Ammon's horn (tissue), 1 donor: Measurements from ENCODE around the gene MPHOSPH10.
A peak's percentile ranks its signal among the peaks of the same experiment; 100 is the strongest.
"Not testable (repeated sequence)": the region's sequence is repeated elsewhere in the genome, so short reads cannot be mapped to it uniquely, and the experiment has no call there.

ENCODE experiments used
- DNase-seq: peaks from one replicate; pipeline ENCODE4 v3.0.0-alpha.2; 2016; ENCODE audit warnings: low spot score

Gene MPHOSPH10

DNA sequence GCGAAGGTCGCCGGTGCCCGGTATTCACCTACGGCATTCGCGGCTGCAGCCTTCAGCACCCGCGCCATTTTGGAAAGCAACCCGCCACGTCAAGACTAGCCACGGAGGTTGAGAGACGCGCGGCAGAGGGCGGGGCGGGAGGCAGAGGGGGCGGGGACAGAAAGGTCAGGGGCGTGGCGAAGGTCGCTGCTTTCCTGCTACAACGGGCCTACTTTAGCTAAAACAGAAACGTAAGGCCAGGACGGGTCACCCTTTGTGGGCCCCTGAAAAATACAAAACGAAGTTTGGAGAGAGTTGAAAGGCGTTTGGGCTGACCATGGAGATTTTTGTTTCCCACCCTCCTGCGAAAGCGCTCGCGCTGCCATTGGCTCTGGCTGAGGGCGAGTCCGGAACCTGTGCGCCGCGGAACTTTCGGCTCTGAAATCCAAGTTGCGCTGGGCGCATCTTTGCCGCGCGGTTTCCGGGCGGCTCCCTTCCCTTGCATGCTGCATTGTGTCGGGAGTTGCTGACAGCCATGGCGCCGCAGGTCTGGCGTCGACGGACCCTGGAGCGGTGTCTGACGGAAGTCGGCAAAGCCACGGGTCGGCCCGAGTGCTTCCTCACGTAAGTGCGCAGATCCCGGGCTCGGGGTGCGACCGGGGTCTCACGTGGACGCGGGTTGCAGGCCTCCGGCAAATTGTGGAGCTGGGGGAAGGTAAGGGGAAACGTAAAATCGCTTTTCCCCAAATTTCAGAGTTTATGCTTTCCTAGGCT is at the start of gene MPHOSPH10, which contains the start of gene MCEE:
MPHOSPH10 (plus strand) TSS at position 483 of the 753 bp plus-strand sequence; CDS start at position 515, 32 bp downstream.
MCEE (minus strand) TSS at position 78 of the 753 bp plus-strand sequence; CDS start at position 68, 10 bp downstream.
- peak; percentile 94 for DNase-seq

DNA sequence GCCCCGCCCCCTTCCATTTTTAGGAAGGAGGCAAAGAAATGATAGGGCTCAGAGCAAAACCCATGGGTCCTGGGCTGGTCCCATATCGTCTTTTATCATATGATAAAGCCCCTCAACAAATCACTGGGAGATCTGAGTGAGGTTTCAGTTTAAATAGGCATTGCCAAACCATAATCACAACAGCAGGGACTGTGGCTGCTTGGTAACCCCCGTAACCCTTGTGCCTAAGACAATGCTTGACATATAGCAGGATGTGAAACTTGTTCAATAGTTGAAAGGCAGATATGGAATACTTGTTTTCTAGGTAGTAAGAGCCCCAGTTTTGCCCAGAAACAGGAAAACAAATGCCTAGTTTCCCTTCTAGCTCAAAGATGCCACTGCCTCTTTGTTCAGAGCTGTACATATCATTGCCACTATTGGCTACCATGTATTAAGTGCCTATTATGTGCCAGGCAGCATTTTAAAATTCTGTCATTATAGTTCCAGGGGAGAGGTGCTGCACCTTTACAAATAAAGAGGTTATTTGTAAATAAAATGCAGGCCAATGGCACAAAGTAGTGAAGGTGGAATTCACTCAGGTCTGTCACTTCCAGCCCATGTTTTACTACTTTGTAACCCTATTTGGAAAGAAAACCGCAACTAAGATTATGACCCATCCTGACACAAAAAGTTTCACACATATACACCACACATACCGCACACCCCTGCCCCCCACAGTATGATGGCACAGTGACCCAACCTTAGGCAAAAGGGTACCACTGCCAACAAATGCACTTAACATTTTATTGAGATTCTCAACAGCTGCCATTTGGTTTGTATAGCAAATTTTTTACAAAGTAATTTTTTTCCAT is 47.8 kb upstream of the MPHOSPH10 start:
- DNase-seq: no peak

DNA sequence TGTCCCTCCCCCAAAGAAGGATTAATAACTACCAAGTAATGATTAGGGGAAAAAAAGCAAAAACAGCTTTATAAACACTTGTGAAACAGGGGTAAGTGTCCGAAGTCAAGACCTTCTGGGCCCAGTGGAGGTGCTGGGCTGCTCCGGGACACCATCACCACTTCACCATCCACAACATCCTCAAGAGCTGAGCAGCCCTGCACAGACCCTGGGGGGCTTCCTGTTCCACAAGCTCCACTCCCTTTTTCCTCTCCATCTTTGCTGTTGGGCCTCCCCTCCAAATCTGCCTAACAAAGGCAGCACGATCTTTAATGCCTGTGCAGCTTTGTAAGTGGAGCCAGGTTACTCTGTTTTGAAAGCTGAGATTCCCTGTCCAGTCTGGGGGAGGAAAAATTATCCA is 47.1 kb upstream of the MPHOSPH10 start:
- not testable (repeated sequence) for DNase-seq

DNA sequence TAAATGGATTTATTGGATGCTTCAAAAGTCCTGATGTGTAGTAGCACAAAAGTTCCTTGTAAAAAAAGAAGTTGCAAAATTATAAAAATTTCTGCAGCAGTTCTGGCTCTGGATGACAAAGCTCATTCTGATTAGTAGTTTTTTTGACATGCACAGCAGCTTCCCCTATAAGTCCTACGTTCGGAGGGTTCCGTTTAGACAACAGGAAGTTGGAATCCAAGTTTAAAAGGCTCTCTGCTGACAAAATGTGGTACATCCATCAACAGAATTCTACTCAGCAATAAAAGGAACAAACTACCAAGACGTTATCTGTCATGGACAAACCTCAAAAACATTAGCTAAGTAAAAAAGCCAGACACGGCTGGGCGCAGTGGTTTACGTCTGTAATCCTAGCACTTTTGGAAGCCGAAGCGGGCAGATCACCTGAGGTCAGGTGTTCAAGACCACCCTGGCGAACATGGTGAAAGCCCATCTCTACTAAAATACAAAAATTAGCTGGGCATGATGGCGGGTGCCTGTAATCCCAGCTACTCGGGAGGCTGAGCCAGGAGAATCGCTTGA is 46.6 kb upstream of the MPHOSPH10 start:
- DNase-seq: not testable (repeated sequence)

DNA sequence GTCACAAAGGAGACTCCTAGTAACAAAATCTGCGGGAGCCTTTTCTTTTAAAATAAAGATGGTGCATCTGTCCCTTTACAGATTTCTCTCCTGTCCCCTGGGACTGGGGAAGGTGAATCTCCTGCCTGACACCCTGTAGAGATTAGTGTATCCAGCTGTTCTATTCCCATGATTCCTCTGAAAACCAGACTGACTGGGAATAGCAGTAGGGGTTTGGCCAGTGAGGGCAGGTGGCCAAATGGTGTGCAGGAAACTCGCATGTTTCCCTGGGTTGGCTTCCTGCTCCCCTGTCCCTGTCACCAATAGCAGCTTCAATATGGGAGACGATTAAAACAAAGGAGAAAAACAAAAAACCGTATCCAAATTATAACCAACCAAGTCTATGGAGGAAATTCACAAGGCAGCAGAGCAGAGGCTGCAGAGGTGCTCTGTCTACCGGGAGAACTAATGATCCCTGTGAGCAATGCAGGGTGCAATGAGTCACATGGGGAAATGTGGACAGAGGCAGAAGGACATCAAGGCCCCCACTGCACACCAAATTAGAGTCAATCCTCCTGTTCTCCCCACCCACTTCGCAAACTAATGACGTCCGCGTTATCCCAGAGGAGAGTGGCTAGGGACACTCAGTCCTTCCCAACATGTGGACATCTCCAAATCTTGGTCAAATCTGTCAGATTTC is 45.0 kb upstream of the MPHOSPH10 start:
- not testable (repeated sequence) for DNase-seq

- DNase-seq: not testable (repeated sequence)
Observed at GRCh38 chr2:71089475-71089874, 41.0 kb upstream of the MPHOSPH10 start.

- not testable (repeated sequence) for DNase-seq
Observed at GRCh38 chr2:71091808-71092207, 38.6 kb upstream of the MPHOSPH10 start.

GRCh38 chr2:71092491-71093260 is 37.8 kb upstream of the MPHOSPH10 start:
- not testable (repeated sequence) for DNase-seq

GRCh38 chr2:71100195-71100964 is 30.1 kb upstream of the MPHOSPH10 start:
- peak; percentile 45 for DNase-seq

DNA sequence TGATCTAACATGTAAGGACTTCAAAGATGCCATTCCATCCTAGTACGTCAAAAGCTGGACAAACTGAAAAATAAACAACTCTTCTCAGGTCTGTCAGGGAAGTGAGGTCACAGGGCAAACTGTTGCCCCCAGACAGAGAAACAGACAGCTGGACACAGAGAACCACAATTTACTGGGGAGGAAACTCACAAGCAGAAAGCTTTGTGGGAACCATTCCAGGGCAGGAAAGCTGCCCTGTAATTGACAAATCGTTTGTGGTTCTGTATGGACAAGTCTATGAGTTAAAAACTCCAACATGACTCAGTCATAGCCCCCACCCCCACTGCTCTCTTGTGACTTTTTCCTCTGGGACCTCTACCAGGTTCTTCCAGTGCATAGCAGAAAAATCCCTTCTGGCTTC is 28.8 kb upstream of the MPHOSPH10 start:
- no peak for DNase-seq

DNA sequence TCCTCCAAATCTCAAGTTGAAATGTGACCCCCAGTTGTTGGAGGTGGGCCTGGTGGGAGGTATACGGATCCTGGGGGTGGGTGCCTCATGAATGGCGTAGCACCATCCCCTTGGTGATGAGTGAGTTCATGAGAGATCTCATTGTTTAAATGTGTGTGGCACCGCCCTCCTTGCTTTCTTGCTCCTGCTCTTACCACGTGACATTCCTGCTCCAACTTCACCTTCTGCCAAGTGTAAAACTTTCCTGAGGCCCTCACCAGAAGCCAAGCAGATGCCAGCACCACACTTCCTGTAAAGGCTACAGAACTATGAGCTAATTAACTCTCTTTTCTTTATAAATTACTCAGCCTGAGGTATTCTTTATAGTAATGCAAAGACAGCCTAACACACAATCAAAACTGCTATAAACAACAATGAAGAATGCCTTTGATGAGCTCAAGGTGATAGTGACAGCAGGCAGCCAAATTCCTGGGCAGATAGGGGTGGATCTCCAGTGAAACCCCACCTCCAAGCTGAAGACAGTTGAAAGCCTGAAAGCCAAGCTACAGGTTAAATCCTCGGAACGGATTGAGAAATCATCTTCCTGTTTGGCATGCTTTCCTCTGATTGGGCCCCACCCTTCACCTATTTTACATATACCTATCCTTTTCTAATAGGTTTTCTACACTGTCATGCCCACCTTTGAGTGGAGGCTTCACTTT is 27.3 kb upstream of the MPHOSPH10 start:
- DNase-seq: no peak

DNA sequence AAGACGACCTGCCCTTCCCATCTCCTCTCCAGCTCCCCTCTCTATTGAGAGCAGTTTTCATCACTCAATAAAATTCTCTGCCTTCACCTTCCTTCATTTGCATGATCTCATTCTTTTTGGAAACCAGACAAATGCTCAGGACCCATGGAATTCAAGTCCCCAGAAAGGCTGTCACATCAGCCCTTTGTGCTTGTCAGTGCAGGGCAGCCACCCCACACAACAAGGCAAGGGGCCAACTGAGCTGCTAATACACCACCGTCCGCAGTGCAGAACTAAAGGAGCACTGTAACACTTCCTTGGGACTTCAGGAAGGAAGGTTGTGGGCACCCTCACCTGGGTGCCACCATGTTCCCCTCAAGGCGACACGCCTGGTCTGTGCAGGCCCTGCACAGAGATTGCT is 26.6 kb upstream of the MPHOSPH10 start:
- no peak for DNase-seq

DNA sequence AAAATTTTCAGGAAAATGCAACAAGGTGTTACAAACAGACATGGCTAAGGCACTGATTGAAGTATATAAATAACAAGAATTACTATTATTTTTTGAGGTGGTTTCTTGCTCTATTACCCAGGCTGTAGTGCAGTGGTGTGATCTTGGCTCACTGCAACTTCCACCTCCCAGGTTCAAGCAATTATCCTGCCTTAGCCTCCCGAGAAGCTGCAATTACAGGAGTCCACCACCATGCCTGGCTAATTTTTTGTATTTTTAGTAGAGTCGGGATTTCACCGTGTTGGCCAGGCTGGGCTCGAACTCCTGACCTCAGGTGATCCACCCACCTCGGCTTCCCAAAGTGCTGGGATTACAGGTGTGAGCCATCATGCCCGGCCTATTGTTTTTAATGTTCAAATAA is 24.0 kb upstream of the MPHOSPH10 start:
- not testable (repeated sequence) for DNase-seq

DNA sequence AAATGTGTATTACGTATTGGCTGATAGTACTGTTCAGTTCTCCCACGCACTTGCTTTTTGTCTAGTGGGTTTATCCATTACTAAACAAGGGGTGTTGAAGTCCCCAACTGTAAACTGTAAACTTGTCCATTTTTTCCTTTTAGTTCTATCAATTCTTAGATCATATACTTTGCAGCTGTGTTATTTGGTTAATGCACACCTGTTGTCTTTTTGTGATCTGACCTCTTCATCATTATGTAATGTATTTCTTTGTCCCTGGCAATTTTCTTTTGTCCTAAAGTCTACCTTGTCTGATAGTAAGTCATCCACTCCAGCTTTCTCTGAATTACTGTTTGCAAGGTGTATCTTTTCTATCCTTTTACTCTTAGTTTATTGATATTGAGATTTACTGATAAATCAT is 22.3 kb upstream of the MPHOSPH10 start:
- no peak for DNase-seq

GRCh38 chr2:71113843-71114242 is 16.6 kb upstream of the MPHOSPH10 start:
- DNase-seq: no peak

DNA sequence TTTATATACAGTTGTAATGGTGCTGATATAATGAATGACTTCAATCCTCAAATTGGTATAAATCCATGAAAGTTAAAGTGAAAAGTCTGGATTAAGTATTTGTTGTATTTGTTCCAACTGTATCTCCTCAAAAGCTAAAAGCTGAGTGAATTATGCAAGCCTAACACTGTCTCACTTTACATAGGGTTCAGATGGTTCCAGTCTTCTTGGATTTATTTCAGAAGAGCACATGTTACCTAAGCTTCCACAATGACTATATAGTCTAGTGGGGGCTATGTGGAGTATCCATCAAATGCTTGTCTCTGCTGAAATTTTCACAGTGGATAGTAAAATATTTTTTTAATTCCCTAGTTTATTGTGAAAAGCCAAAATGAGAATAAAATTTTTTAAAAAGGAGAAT is 13.4 kb upstream of the MPHOSPH10 start:
- DNase-seq: no peak

DNA sequence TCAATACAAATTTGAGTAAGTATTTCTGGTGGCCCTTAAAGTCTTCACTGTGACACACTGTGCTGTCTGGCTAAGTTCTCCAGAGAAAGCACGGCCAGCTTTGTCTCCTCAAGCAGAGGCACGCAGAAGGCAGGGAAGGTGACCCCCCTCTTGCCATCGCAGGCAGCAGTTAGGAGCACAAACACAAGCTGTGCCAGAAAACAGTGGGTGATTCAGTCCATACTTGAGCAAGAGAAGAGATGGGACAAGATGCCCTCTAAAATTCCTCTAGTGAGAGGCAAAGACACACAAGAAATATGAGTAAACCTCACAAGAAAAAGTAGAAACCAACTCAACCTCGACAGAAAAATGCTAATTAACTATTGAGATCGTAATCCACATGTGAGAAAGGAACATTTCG is 10.2 kb upstream of the MPHOSPH10 start:
- no peak for DNase-seq

DNA sequence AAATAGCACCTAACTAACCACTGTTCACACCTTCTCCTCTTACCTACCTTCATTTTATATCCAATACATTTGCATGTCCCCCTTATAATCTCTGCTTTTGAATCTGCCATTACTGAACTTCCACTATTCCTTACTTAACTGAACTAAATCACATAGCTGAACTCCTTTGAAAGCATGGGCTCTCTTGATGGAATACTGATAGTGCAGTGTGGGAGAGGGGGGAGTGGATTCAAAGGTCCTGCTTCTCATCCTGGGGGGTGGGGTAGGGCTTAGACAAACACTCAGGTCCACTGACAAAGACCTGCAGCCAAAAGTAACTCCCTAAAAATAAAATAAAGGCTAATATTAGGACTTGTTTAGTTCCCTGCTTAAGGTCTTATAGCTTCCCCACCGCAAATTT is 9.0 kb upstream of the MPHOSPH10 start:
- no peak for DNase-seq

GRCh38 chr2:71122387-71123298 is 7.8 kb upstream of the MPHOSPH10 start:
- no peak for DNase-seq
